Ishikawa (cell line): ENCODE results near the gene SHISA9.

Experiments used
- CEBPB ChIP-seq: IDR thresholded peaks from 2 replicates; pipeline ENCODE4 v1.6.1; 2012
- CREB1 ChIP-seq: IDR thresholded peaks from 2 replicates; pipeline ENCODE4 v1.6.1; 2012; ENCODE audit warnings: low read depth
- EGR1 ChIP-seq: IDR thresholded peaks from 2 replicates; pipeline ENCODE4 v1.6.1; 2012
- EP300 ChIP-seq: IDR thresholded peaks from 2 replicates; pipeline ENCODE4 v1.6.1; 2012; ENCODE audit warnings: borderline replicate concordance
- FOXM1 ChIP-seq: IDR thresholded peaks from 2 replicates; pipeline ENCODE4 v1.6.1; 2012; ENCODE audit warnings: low read depth, borderline replicate concordance
- MAX ChIP-seq: IDR thresholded peaks from 2 replicates; pipeline ENCODE4 v1.6.1; 2012
- NFIC ChIP-seq: IDR thresholded peaks from 2 replicates; pipeline ENCODE4 v1.6.1; 2012
- RAD21 ChIP-seq: IDR thresholded peaks from 2 replicates; pipeline ENCODE4 v1.6.1; 2012; ENCODE audit warnings: low read depth
- REST ChIP-seq: IDR thresholded peaks from 2 replicates; pipeline ENCODE4 v1.6.1; 2012; ENCODE audit warnings: low read depth, mild to moderate bottlenecking
- TAF1 ChIP-seq: IDR thresholded peaks from 2 replicates; pipeline ENCODE4 v1.6.1; 2012; ENCODE audit warnings: low read depth, mild to moderate bottlenecking
- TCF12 ChIP-seq: IDR thresholded peaks from 2 replicates; pipeline ENCODE4 v1.6.1; 2012; ENCODE audit warnings: low read depth
- TEAD4 ChIP-seq: IDR thresholded peaks from 2 replicates; pipeline ENCODE4 v1.6.1; 2012
- USF1 ChIP-seq: IDR thresholded peaks from 2 replicates; pipeline ENCODE4 v1.6.1; 2012
- YY1 ChIP-seq: IDR thresholded peaks from 2 replicates; pipeline ENCODE4 v1.6.1; 2012; ENCODE audit warnings: low read depth
- ZBTB7A ChIP-seq: IDR thresholded peaks from 2 replicates; pipeline ENCODE4 v1.6.1; 2012; ENCODE audit warnings: low read depth

Gene SHISA9

DNA sequence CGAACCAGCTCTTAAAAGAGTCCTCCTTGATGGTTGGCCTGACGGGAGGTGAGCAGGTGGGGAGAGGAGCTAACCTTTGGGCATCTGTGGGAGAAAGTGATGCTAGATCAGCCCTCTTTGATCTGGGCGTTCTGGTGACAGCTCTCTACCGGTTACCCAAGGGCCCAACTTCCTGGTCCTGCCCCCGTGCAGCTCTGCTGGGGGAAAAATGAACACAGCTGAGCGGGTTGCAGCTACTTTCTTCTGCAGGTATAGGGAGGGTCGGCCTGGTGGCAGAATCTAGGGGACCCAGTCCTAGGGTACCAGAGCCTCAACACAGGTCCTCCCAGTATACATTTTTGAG, 2.9 kb downstream of the SHISA9 start:
- no peak for TF ChIP-seq EGR1
- no peak for TF ChIP-seq TCF12
- TF ChIP-seq NFIC: no peak
- no peak for TF ChIP-seq EP300
- no peak for TF ChIP-seq FOXM1
- no peak for TF ChIP-seq USF1
- no peak for TF ChIP-seq ZBTB7A
- no peak for TF ChIP-seq CEBPB
- no peak for TF ChIP-seq TEAD4

GRCh38 chr16:12906271-12906670, 4.9 kb downstream of the SHISA9 start:
- TF ChIP-seq YY1: no peak
- no peak for TF ChIP-seq CREB1
- no peak for TF ChIP-seq TCF12
- TF ChIP-seq CEBPB: no peak
- no peak for TF ChIP-seq RAD21
- TF ChIP-seq TEAD4: no peak
- no peak for TF ChIP-seq TAF1
- no peak for TF ChIP-seq USF1
- TF ChIP-seq REST: no peak
- no peak for TF ChIP-seq ZBTB7A
- no peak for TF ChIP-seq EP300
- TF ChIP-seq NFIC: no peak
- TF ChIP-seq FOXM1: no peak
- no peak for TF ChIP-seq MAX
- no peak for TF ChIP-seq EGR1

DNA sequence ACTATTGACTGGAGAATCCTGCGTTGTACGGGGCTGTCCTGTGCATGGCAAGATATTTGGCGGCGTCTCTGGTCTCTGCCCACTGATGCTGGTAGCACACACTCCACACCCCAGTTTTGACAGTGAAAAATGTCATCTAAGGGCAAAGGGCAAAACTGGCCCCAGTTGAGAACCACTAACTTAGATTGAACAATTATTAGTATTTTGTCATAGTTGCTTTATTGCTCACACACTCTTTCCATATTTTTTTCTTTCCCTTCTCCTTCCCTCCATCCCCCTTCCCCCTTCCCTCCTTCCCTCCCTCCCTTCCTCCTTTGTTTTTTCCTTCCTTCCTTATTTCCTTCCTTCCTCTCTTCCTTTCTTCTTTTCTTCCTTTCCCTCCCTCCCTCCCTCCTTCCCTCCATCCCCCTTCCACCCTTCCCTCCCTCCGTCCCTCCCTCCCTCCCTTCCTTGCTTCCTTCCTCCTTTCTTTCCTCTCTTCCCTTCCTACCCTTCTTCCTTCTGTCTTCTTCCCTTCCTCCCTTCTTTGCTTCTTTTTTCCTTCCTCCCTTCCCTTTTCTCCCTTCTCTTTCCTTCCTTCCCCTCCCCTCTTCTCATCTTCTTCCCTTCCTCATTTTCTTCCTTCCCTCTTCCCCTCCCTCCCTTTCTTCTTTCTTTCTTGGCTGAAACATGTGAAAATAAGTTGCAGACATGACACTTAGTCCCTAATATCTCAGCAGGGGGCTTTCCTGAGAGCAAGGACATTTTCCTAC, 5.5 kb downstream of the SHISA9 start:
- no peak for TF ChIP-seq CEBPB
- TF ChIP-seq FOXM1: no peak
- TF ChIP-seq TEAD4: no peak
- TF ChIP-seq TAF1: no peak
- no peak for TF ChIP-seq TCF12
- TF ChIP-seq REST: no peak
- no peak for TF ChIP-seq CREB1
- TF ChIP-seq NFIC: no peak
- TF ChIP-seq USF1: no peak
- no peak for TF ChIP-seq YY1
- TF ChIP-seq EP300: no peak
- TF ChIP-seq ZBTB7A: no peak
- no peak for TF ChIP-seq EGR1
- TF ChIP-seq MAX: no peak
- TF ChIP-seq RAD21: no peak

DNA sequence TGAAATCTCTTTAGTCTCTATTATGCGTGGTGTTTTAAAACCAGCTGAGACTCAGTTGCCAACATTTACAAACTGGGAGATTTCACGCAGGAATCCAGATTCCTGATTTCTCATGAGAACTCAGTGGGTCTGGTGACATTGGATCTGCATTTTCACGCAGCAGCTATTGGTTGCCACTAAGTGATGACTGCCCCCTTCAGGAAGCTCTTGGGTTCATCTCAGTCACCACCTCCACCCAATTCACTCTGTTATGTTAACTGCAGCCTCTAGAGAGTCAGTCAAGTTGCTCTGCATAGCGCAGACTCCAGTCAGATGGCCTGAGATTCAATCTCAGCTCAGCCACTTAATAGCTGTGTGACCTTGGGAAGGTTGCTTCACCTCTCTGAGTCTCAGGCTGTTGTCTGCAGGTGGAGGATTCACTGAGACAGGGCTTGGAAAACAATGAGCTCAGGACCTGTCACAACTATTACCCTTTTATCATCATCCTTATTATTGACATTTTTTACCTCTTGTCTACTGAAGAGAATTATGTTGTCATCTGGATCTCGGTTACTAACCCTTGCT, 6.4 kb downstream of the SHISA9 start:
- TF ChIP-seq MAX (no peak), TAF1 (no peak), RAD21 (peak; percentile 19; the same call in 1 of the 2 replicates), YY1 (no peak), REST (no peak)
